HG03378 (cell line): ENCODE data around the gene COTL1.
A peak's percentile ranks its signal among the peaks of the same experiment; 100 is the strongest.

ENCODE experiments used
- ATAC-seq: cut with Tn5 transposase; IDR thresholded peaks from one replicate; pipeline ENCODE4 v1.9.1; 2021; ENCODE audit warnings: mild to moderate bottlenecking, moderate library complexity; ENCODE audit not compliant: unreplicated experiment

Gene COTL1

DNA sequence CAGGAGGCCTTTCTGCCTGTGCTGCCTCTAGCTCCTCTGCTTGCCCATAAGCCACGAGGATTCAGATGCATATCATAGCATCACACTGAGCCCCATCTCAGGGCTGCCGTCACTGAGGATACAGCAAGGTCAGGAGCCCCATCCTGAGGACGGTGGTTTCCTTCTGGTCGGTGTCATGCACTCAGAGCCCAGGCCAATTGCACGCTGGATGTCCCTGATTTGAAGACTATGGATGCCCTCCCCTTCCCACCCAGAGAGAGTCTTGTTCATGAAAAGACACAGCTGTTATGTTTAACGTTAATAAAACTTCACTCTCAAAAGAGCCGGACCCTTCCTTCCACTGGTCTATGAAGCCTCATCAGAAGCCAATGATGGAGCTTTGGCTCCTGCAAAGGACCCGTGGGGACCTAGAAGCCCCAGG lies 19.9 kb downstream of the COTL1 start:
- no peak for ATAC-seq

GRCh38 chr16:84597528-84597896 lies 20.4 kb downstream of the COTL1 start:
- ATAC-seq, result no peak

DNA sequence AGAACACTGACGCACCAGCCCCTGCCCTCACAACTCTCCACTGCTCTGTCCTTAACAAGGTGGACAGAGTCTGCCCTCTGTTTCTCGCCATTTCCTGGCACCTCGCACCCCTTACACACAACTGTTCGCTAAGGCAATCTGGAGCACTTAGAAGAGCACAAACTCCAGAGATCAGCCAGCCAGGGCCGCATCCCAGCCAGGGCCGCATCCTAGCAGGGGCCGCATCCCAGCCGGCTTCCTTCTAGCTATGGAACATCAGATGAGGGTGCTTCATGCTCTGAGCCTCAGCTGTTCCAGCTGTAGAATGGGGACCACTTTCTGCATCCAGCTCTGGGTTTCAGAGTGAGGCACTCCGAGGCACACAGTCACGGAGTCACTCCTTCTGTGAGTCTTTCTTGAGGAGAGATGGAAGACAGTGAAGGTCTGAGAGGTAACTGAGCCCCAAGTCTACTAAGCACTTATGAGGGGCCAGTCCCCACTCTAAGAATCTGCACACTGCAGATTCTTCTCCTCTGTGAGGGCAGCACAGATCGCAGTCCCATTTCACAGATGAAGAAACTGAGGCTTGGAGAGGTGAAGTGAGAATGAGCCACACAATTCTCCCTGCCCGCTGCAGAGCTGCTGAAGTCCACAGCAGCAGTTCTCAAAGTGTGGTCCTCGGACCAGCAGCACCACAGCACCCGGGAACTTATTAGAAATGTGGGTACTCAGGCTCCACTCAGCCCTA lies 20.9 kb downstream of the COTL1 start:
- ATAC-seq, result no peak

DNA sequence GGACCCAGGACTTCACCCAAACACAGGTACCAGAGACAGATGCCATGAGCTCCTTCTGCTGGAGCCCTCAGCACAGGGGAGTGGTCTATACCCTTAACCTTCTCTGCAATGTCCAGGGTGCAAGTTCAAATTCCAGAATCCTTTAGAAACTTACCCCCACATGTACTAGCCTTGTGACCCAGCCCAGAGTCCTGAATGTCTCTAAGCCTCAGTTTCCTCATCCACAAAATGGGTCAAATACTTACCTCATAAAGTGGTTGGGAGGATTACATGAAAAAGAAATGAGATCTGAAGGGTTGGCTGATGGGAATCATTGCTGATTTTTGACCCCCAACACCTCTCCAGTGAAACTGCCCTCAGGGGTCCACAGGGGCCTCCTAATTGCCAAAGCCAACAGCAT lies 21.7 kb downstream of the COTL1 start:
- ATAC-seq, result no peak

DNA sequence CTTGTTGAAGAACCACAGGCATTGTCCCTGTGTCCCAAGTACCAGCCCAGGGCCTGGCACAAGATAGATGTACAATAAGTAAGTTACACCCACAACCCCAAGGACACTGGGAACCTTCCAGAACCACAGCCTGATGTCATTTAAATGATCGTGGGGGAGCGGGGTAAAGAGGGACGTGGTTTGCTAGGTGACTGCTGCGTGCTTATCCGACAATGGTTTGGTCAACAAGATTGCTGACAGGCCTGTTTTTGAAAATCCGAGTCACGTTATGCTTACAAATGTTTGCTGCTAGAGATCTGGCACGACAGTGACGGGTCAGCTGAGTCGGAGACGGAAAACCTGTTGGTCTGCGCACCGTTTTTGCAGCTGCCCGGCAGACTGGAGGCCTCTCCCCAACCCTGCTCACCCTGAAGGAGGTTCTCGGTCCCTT lies 22.8 kb downstream of the COTL1 start:
- no peak for ATAC-seq

- ATAC-seq, result no peak
Observed at GRCh38 chr16:84594725-84595038, 23.2 kb downstream of the COTL1 start.

GRCh38 chr16:84593825-84594724 lies 23.8 kb downstream of the COTL1 start:
- peak; percentile 83 for ATAC-seq

GRCh38 chr16:84592718-84593117 lies 25.2 kb downstream of the COTL1 start:
- no peak for ATAC-seq

DNA sequence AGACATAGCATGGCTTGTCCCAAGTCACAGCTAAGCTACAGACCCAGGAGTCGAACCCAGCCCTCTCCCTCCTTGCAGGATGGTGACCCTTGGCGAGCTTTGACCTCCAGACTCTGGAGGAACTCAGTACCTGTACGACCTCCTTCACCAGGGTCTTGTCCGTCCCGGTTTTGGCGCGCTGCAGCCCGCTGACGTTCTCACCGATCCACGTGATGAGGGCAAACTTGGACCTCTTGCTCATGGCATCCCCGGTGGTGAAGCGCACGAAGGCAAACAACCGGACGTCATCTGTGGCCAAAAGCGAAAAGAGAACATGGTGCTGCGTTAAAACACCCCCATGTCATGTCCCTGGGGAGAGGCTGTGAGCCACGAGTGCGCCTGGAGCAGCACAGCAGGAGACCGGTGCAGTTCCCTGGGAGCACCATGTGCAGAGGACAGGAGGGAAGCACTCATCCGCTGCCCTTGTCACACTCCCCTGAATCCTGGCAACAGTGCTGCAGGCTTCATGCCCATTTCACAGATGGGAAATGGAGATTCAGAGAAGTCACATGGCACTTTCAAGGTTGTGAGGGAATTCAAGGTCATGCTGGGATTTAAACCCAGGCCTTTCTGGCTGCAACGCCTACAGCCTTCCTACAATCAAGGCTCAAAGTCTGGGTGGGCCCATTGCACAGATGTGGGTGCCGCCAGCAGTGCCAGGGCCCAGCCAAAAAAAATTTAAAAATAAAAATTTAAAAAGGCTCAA lies 27.7 kb downstream of the COTL1 start:
- no peak for ATAC-seq

DNA sequence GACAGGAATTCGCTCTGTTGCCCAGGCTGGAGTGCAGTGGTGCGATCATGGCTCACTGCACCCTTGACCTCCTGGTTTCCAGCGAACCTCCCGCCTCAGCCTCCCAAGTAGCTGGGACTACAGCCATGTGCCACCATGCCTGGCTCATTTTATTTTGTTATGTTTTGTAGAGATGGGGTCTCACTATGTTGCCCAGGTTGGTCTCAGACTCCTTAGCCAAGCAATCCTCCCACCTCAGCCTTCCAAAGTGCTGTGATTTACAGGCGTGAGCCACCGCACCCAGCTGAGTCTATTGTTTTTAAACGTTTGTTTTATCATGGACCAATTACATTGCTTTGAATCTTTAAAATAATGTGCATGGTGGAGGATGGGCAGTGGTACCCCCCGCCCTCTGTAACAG lies 28.9 kb downstream of the COTL1 start:
- ATAC-seq, result no peak

GRCh38 chr16:84585886-84586285 lies 32.0 kb downstream of the COTL1 start:
- ATAC-seq, result no peak

GRCh38 chr16:84585467-84585866 lies 32.4 kb downstream of the COTL1 start:
- no peak for ATAC-seq

DNA sequence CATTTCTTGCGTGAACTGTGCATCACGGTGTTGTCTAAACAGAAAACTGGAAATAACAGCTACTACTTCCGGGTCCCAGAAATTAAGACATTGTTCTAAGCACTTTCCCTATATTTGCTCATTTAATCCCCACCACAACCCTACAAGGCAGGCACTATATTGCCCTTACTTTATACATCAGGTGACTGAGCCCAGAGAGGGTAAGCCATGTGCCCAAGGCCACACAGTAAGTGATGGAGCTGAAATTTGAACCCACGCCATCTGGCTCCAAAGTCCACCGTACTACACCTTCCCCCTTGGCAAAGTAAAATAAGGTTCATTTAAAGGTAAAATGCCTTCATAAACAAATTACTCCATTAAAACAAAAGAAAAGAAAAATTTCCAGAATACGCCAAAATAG lies 33.2 kb downstream of the COTL1 start:
- no peak for ATAC-seq

GRCh38 chr16:84583995-84584394 lies 33.9 kb downstream of the COTL1 start:
- ATAC-seq, result no peak

DNA sequence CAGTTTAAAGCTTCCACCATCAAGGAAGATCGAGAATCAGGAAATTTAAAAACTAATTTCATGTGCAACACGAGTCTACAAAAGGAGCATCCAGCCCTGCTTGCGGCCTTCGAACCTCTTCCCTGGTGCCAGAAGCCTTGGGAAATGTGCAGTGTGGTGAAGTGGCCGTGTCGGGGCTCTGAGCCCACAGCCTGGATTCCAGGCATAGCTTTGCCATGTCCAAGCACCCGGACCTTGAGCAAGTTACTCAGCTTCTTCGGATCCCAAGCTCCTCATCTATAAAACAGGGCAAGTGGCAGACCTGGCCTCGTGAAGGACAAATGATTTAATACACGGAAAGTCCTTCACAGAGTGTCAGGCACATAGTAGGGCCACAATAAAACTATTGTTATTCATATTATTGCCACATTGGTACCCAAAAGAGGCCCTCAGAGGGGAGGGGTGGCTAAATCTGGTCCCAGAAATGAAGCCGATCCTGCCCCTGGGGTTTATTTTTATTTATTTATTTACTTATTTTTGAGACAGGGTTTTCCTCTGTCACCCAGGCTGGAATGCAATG lies 34.8 kb downstream of the COTL1 start:
- ATAC-seq, result no peak

GRCh38 chr16:84581158-84581557 lies 36.7 kb downstream of the COTL1 start:
- ATAC-seq, result no peak

GRCh38 chr16:84579936-84580335 lies 37.9 kb downstream of the COTL1 start:
- ATAC-seq, result no peak

GRCh38 chr16:84578538-84579126 lies 39.2 kb downstream of the COTL1 start:
- ATAC-seq, result no peak

- no peak for ATAC-seq
Observed at GRCh38 chr16:84577034-84577803, 40.7 kb downstream of the COTL1 start.

DNA sequence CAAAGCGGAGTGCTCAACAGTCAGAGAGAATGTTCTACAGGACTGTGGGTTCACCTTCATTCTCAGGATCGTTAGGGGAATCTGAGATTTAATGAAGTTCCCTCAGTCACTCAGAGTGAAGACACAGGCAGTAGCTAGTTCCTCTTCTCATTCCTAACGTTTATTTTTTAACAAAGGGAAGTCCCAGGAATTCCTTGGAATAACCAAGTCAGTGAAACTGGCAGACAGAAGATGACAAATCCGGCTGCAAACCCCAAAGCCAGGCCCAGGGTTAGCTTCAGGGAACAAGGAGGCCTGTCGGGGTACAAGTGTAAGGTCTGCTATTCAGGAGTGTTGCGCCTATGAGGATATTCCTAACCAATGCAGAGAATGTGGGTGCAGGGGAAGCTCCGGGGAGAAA lies 42.0 kb downstream of the COTL1 start:
- no peak for ATAC-seq
